GM12892 (cell line): ENCODE data around the gene RHBG.

ENCODE experiments used
- DNase-seq: peaks from one replicate; pipeline ENCODE4 v3.0.0; 2011; ENCODE audit not compliant: insufficient read length
- FAIRE-seq: peaks from 2 replicates; lab custom pipeline; 2011; peaks lifted over from hg19 to GRCh38; lab: Jason Lieb, UNC
- POLR2A ChIP-seq: IDR thresholded peaks from 2 replicates; pipeline ENCODE4 v1.6.1; 2011; ENCODE audit warnings: low read depth, low read length, control low read depth
- POLR2AphosphoS5 ChIP-seq: IDR thresholded peaks from 2 replicates; pipeline ENCODE4 v1.6.1; 2011; ENCODE audit warnings: low read depth, low read length, control low read depth
- TAF1 ChIP-seq: IDR thresholded peaks from 2 replicates; pipeline ENCODE4 v1.6.1; 2011; ENCODE audit warnings: low read depth, mild to moderate bottlenecking, control low read depth, low read length, borderline replicate concordance

RHBG gene

GRCh38 chr1:156405670-156406069 is 36.7 kb downstream of the RHBG start:
- DNase-seq, result no peak
- TF ChIP-seq POLR2AphosphoS5 (no peak), TAF1 (no peak), POLR2A (no peak)
- no peak for FAIRE-seq

GRCh38 chr1:156406251-156406650 is 37.2 kb downstream of the RHBG start:
- FAIRE-seq, result no peak
- no peak for TF ChIP-seq TAF1
- TF ChIP-seq POLR2AphosphoS5, result no peak
- TF ChIP-seq POLR2A, result no peak

GRCh38 chr1:156407344-156407743 is 38.3 kb downstream of the RHBG start:
- no peak for FAIRE-seq
- DNase-seq, result no peak
- no peak for TF ChIP-seq TAF1
- no peak for TF ChIP-seq POLR2A
- no peak for TF ChIP-seq POLR2AphosphoS5

More at GRCh38 chr1:156406251-156406650, 37.2 kb downstream of the RHBG start:
- no peak for DNase-seq

- DNase-seq (no peak), FAIRE-seq (no peak)
- TF ChIP-seq TAF1 (no peak), POLR2A (no peak), POLR2AphosphoS5 (no peak)
Measured at GRCh38 chr1:156407760-156408159, 38.7 kb downstream of the RHBG start.

GRCh38 chr1:156409439-156409838 is 40.4 kb downstream of the RHBG start:
- FAIRE-seq (no peak), DNase-seq (no peak)
- TF ChIP-seq POLR2A, result no peak
- no peak for TF ChIP-seq POLR2AphosphoS5
- TF ChIP-seq TAF1, result no peak

- no peak for TF ChIP-seq POLR2AphosphoS5
- no peak for TF ChIP-seq TAF1
- no peak for TF ChIP-seq POLR2A
- FAIRE-seq, result no peak
Measured at GRCh38 chr1:156410238-156410637, 41.2 kb downstream of the RHBG start.

GRCh38 chr1:156410740-156411139 is 41.7 kb downstream of the RHBG start:
- DNase-seq (no peak), FAIRE-seq (no peak)
- TF ChIP-seq POLR2AphosphoS5 (no peak), TAF1 (no peak), POLR2A (no peak)

More at GRCh38 chr1:156410238-156410637, 41.2 kb downstream of the RHBG start:
- DNase-seq, result no peak

- no peak for FAIRE-seq
- DNase-seq, result no peak
- TF ChIP-seq TAF1, result no peak
- no peak for TF ChIP-seq POLR2AphosphoS5
- TF ChIP-seq POLR2A, result no peak
Measured at GRCh38 chr1:156412653-156413321, 43.8 kb downstream of the RHBG start.

GRCh38 chr1:156413391-156414246 is 44.6 kb downstream of the RHBG start:
- no peak for DNase-seq
- TF ChIP-seq POLR2AphosphoS5 (no peak), POLR2A (no peak), TAF1 (no peak)
- FAIRE-seq, result no peak

- TF ChIP-seq TAF1 (no peak), POLR2AphosphoS5 (no peak), POLR2A (no peak)
- no peak for DNase-seq
- no peak for FAIRE-seq
Measured at GRCh38 chr1:156414461-156415064, 45.6 kb downstream of the RHBG start.

- TF ChIP-seq POLR2A, result no peak
- TF ChIP-seq POLR2AphosphoS5, result no peak
- TF ChIP-seq TAF1, result no peak
- FAIRE-seq (no peak), DNase-seq (no peak)
Measured at GRCh38 chr1:156416993-156417392, 48.0 kb downstream of the RHBG start.

GRCh38 chr1:156417401-156418020 is 48.5 kb downstream of the RHBG start:
- TF ChIP-seq TAF1, result no peak
- TF ChIP-seq POLR2A, result no peak
- TF ChIP-seq POLR2AphosphoS5, result no peak
- peak; percentile 60 for FAIRE-seq
- DNase-seq, result no peak
